HG03135 (cell line): ENCODE data around the gene IGBP1.
"Not testable (repeated sequence)": the region's sequence is repeated elsewhere in the genome, so short reads cannot be mapped to it uniquely, and the experiment has no call there.

Experiments used
- ATAC-seq: cut with Tn5 transposase; IDR thresholded peaks from one replicate; pipeline ENCODE4 v1.9.1; 2021; ENCODE audit warnings: mild to moderate bottlenecking, moderate library complexity; ENCODE audit not compliant: unreplicated experiment

Gene IGBP1

GRCh38 chrX:70166601-70167590, 33.6 kb downstream of the IGBP1 start:
- no peak for ATAC-seq

- no peak for ATAC-seq
Measured at GRCh38 chrX:70168238-70169188, 35.3 kb downstream of the IGBP1 start.

GRCh38 chrX:70169281-70169680, 36.0 kb downstream of the IGBP1 start:
- no peak for ATAC-seq

- no peak for ATAC-seq
Measured at GRCh38 chrX:70171624-70172023, 38.4 kb downstream of the IGBP1 start.

- no peak for ATAC-seq
Measured at GRCh38 chrX:70172221-70172620, 39.0 kb downstream of the IGBP1 start.

- no peak for ATAC-seq
Measured at GRCh38 chrX:70172964-70173363, 39.7 kb downstream of the IGBP1 start.

- no peak for ATAC-seq
Measured at GRCh38 chrX:70174754-70175153, 41.5 kb downstream of the IGBP1 start.

- ATAC-seq: no peak
Measured at GRCh38 chrX:70175338-70175737, 42.1 kb downstream of the IGBP1 start.

GRCh38 chrX:70176938-70177533, 43.8 kb downstream of the IGBP1 start, which contains the start of gene DGAT2L6:
Gene DGAT2L6 (plus strand): TSS chrX:70177483. CDS start chrX:70177583, 100 bp downstream.
- ATAC-seq: peak; percentile 60

DNA sequence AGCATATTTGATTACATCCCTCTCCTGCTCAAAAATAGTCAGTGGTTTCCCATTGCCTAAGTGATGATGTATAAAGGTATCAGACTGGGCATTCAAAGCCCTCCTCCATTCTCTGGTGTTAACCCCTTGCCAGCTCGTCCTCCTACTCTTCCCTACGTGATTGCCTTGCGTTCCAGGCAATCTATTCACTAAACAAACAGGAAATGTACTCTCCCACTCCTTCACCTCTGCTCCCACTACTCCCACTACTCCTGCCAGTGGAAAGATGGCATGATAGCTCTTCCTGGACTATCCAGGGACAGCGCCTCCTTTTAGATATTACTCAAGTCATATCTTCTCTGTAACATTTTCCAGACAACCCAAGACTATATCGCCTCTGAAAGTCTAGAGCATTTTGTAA, 49.8 kb downstream of the IGBP1 start:
- ATAC-seq: no peak

GRCh38 chrX:70190225-70190624, 57.0 kb downstream of the IGBP1 start:
- no peak for ATAC-seq

- ATAC-seq: peak; percentile 87
Measured at GRCh38 chrX:70196961-70197720, 63.9 kb downstream of the IGBP1 start.

DNA sequence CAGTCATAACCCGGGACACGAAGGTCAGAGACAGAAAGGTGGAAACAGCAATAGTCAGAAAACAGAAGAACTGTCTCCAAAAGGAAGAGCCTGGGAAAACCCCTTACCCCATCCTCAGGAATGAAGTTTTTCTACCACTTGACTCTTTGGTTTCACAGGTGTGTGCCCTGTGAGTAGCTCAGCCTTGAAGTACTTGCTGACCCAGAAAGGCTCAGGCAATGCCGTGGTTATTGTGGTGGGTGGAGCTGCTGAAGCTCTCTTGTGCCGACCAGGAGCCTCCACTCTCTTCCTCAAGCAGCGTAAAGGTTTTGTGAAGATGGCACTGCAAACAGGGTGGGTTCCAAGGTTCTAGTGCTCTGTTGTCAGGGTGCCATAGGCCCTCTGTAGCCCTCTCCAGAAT, 68.5 kb downstream of the IGBP1 start:
- no peak for ATAC-seq

DNA sequence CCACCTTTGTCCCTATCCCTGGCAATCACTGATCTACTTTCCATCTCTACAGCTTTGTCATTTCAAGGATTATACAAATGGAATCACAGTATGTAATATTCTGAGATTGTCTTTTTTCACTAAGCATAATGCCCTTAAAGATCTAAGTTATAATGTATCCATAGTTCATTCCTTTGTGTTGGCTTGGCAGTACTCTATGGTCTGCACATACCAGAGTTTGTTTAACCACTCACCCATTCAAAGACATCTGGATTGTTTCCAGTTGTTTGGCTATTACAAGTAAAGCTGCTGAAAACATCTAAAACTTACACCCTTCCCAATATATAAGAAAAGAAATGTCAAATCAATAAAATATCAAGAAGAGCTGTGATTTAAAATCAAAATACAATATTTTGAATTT, 75.2 kb downstream of the IGBP1 start:
- ATAC-seq: no peak

DNA sequence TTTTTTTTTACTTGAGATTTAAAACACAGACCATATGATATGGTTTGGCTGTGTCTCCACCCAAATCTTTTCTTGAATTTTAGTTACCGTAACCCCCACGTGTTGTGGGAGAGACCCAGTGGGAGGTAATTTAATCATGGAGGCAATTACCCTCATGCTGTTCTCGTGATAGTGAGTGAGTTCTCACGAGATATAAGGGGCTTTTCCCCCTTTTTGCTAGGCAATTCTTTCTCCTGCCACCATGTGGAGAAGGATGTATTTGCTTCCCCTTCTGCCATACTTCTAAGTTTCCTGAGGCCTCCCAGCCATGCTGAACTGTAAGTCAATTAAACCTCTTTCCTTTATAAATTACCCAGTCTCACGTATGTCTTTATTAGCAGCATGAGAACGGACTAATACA, 76.3 kb downstream of the IGBP1 start:
- not testable (repeated sequence) for ATAC-seq
